ENCODE results near the gene TSPAN33. TPM values are rescaled to one million over a fixed set of nuclear protein-coding genes. Genes with fewer than 3 reads are reported as not detected.

Gene TSPAN33
- total and polyA plus RNA-seq, 9 of the 15 experiments (the other 6 are each of a cell fraction or from before 2014, with no cell fraction given), result 0.03 to 1.5 (median 0.23) TPM; not detected in 2

GRCh38 chr7:129144095-129144833 lies at the start of gene TSPAN33 (continued):
- no peak for TF ChIP-seq TEAD4 (IDR thresholded peaks at IDR 0.05; ENCODE audit: low read length)
- no peak for TF ChIP-seq TEAD4 (CRISPR knock-in tag; IDR thresholded peaks at IDR 0.05; ENCODE audit: borderline replicate concordance)
- peak; percentile 40; the same call in 1 of the 2 replicates for TF ChIP-seq CHD2 (IDR thresholded peaks at IDR 0.05; ENCODE audit: low read depth, low read length)
- TF ChIP-seq KLF6 (CRISPR knock-in tag; IDR thresholded peaks at IDR 0.05; ENCODE audit: borderline replicate concordance), result no peak
- no peak for TF ChIP-seq CUX1 (CRISPR knock-in tag; IDR thresholded peaks at IDR 0.05)
- TF ChIP-seq KAT7 (CRISPR knock-in tag; IDR thresholded peaks at IDR 0.05; ENCODE audit: borderline replicate concordance), result no peak
- no peak for TF ChIP-seq PBX2 (CRISPR knock-in tag; IDR thresholded peaks at IDR 0.05; ENCODE audit: low read depth)
- TF ChIP-seq PBX2 (tag; conservative IDR thresholded peaks at IDR 0.05; ENCODE audit: low read depth), result peak; percentile 45; the same call in 1 of the 2 replicates
- TF ChIP-seq TFAP4 (CRISPR knock-in tag; IDR thresholded peaks at IDR 0.05; ENCODE audit: borderline replicate concordance), result peak; percentile 42; the same call in 1 of the 2 replicates
- TF ChIP-seq ZNF436 (CRISPR knock-in tag; IDR thresholded peaks at IDR 0.05), result no peak
- no peak for TF ChIP-seq HINFP (tag; conservative IDR thresholded peaks at IDR 0.05; ENCODE audit: low read depth)
- TF ChIP-seq NCOA4 (IDR thresholded peaks at IDR 0.05; ENCODE audit: partially characterized antibody), result no peak
- TF ChIP-seq SP2 (IDR thresholded peaks at IDR 0.05; ENCODE audit: extremely low read depth, low read depth, low read length, poor library complexity, severe bottlenecking), result peak; percentile 48
- peak; percentile 62 for TF ChIP-seq EGR1 (conservative IDR thresholded peaks at IDR 0.05)

Measured in K562 (cell line).